ENCODE data around the gene GRHL1. TPM values are rescaled to one million over a fixed set of nuclear protein-coding genes. Genes with fewer than 3 reads are reported as not detected.

Gene GRHL1
- total and polyA plus RNA-seq, 2 experiments from 2014 or later, result 2.9 to 4.2 TPM

- TF ChIP-seq ZNF462 (CRISPR knock-in tag; IDR thresholded peaks at IDR 0.05), result no peak
- TF ChIP-seq CREB1 (CRISPR knock-in tag; IDR thresholded peaks at IDR 0.05; ENCODE audit: low read depth), result no peak
- TF ChIP-seq REST (IDR thresholded peaks at IDR 0.05; ENCODE audit: unreplicated experiment), result no peak
- no peak for TF ChIP-seq EZH2 (IDR thresholded peaks at IDR 0.05; ENCODE audit: low read depth, unreplicated experiment)
- no peak for TF ChIP-seq ZNF114 (CRISPR knock-in tag; IDR thresholded peaks at IDR 0.05)
- TF ChIP-seq ETS1 (IDR thresholded peaks at IDR 0.05), result no peak
- no peak for TF ChIP-seq ZNF331 (CRISPR knock-in tag; IDR thresholded peaks at IDR 0.05; ENCODE audit: low read depth)
Measured at GRCh38 chr2:9968553-9969497, 17.3 kb downstream of the GRHL1 start (continued).
